ENCODE results near the gene KIF3A.

KIF3A gene

DNA sequence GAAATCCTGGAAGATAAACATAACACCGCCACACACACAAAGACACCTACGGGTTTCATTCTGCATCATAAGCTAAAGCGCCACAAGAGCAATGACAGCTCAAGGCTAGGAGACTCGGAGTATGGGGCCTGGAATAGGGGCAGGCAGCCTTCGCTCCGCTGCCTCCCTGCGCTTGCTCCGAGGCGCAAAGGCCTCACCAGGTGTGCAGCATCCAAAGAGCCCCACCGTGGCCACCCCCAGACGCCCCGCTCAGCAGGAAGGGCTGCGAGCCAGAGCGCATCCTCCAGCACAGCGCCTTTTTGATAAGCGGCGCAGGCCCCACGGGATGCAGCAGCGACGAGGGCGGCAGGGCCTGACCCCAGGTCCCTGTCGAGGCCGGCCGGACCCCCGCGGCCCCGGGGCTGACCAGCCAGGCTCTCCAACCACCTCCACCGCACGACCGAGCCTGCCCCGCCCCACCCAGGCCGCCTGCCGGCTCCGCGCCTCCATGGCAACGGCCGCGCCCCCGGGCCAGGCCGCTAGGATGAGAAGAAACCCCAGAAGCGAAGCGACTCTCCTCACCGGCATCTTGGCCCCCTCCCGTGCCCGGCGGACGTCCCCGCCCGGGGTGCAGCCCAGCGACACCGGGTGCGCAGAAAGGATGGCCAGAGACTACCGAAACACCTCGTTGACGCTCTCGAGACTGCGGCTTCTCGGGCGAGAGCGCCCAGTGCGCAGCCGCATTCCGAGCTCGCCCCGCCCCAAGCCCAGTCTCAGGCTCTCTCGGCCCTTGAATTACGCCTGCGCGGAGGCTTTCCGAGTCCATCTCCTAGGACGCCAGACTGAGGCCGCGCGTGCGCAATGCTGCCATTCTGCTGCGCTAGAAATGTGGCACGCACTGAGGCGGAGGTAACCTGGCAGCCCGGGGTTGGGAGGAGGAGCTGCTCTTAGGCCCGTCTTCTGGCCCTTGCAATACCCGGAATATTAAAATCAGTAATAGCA, at the start of gene KIF3A:
TSS of gene KIF3A (minus strand) at position 694 of the 981 bp plus-strand sequence. CDS start at position 567, 127 bp downstream.
- DNase-seq = peak; percentile 96

DNA sequence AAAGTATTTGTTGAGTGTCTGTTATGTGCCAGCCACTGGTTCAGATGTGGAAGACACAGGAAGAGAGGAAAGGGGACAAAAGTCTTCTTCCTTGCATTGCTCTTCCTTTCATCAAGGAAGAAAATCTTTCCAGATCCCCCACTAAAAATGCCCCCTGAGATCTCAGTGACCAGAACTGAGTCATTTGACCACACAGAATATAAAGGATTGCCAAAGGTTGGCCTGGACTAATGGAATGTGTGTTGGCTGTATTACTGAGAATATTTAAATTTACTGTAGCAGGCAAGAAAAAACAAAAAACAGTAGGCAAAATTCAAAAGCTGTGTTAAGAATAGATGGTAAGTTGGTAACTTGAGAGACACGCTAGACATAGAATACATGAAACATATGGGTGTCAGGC, 49.7 kb upstream of the KIF3A start:
- DNase-seq = peak; percentile 78

DNA sequence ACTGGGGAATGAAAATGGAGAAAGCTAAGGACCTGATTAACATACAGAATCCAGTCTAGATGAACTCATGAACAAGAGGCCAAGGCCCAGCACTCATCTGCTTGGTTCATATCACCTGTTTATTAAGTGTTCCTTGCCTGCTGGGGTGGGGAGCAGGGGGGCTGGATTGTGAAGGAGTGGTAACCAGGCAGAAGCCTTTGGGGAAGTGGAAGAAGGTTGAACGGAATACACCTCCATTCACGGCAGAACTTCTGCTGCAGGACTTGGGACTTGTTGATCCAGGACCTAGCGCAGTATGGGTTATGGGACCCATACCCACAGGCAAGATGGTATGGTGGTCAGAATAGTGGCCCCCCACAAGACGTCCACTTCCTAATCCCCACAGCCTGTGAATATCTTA, 48.5 kb upstream of the KIF3A start:
- no peak for DNase-seq

DNA sequence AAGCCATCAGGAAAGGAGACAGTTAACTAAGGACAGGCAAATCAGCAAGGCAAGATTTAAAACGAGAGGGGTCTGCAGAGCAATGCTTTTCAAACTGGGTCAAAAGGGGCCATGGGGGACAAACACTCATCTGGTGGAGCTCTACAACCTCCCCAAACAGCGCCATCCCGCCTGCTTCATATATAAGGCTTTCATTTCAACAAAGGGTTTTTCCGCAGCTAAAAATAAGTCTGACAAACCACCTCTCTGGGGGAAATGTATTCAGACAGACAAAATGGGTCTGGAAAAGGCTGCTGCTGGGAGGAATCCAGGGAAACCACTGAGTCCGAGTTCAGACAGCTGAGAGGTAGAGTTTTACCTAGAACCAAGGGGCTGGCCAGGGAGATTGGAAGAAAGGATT, 48.0 kb upstream of the KIF3A start:
- peak; percentile 60 for DNase-seq

DNA sequence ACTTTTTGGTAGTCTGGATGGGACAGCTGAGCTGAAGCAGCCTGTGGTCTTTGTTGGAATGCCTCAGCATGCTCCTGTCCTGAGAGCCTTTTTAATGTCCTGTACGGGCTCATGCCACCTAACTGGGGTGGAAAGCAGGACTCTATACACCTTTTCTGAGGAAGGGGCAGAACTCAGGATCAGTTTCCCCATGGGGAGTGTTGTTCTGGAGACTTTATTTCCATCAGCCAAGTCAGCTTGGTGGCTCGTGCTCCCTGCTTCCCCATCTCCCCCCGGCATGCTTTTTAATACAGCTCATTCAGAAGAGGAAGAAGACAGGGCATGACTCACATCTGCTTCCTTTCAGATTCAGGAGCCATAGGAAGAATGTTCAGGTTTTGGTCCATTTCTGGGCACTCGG, 44.8 kb upstream of the KIF3A start:
- DNase-seq = peak; percentile 70

DNA sequence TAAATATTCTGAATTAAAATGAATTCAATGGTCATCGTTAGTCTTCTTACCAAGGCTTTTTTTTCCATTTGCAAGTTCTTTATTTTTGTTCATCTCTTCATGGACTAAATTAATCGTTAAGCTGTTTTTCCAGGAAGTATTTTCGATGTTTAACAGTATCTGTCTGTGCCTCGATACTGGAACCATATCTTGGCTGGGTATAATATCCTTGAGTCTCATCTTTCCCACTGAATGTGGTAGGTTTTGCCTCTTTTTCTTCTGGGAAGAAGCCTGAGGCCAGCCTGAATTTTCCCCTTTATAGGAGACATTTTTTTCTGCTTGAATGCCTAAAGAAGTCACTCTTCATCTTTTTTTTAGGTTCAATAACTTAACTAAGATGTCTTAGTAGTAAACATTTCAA, 43.7 kb upstream of the KIF3A start:
- DNase-seq = no peak

DNA sequence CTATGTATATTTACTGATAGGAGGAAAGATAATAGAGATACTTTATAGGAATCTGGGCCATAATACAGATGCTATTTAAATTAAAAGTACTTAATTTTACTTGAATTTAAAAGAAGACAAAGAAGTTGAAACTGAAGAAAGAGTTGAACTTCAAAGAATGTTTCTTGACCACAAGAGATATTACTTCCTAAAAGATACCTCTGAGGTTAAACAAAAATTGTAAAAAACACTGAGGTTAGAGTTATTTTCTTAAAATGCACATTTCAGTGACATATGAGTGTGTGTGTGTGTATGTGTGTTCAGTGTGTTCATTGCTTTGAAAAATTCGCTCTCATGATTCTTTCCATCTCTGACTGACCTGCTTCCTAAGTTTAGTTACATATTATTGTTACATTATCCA, 43.2 kb upstream of the KIF3A start:
- DNase-seq = no peak

DNA sequence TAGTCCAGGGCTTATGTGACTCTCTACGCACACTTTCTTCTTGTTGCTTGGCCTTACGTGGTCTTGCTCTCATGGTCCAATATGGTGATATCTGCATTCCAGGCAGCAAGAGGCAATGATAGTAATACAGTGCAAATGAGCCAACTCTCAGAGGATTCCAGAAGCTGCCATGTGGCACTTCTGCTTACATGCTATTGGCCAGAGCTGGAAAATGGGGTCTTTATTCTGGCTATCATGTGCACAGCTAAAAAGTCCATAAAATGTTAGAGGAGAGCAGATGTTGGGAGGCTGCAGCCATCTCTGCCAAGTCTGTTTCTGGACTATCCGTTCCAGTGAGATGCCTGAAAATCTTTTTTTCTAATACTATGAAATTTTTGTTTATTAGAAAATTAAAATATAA, 42.6 kb upstream of the KIF3A start:
- DNase-seq = no peak

DNA sequence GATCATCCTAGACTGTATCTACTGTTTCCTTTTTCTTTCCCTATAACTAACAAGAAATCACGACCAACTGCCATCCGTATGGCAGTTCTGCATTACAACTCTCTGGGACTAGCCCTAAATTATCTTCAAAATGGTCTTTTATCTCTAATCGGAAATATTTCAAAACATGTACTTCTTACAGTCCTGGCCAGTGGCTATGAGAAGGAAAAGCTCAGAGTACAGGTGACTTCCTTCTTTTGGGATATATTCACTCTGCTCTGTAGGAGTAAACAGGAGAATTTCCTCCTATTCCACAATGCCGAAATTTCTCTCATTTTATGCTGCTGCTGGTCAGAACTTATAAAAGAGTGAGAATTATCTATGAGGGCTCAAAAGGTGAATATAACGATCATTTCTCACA, 41.5 kb upstream of the KIF3A start:
- DNase-seq = no peak

DNA sequence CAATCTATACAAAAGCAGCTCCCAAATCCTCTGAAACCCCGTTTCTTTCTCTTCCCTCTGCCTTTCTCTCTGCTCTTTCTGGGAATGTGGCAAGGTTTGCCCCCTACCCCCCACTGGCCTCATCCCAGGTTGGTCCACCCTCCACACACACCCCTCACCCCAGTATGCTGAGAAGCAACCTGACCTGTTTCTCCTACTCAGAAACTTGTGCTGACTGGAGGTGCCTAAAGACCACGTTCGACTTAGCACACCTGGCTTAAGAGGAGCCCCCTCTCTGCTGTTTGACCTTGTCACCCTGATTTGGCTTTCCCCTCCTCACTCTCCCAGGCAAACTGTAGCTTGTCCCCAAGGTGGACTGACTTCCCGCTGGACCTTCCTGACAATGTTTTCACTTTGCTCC, 40.8 kb upstream of the KIF3A start:
- DNase-seq = no peak

DNA sequence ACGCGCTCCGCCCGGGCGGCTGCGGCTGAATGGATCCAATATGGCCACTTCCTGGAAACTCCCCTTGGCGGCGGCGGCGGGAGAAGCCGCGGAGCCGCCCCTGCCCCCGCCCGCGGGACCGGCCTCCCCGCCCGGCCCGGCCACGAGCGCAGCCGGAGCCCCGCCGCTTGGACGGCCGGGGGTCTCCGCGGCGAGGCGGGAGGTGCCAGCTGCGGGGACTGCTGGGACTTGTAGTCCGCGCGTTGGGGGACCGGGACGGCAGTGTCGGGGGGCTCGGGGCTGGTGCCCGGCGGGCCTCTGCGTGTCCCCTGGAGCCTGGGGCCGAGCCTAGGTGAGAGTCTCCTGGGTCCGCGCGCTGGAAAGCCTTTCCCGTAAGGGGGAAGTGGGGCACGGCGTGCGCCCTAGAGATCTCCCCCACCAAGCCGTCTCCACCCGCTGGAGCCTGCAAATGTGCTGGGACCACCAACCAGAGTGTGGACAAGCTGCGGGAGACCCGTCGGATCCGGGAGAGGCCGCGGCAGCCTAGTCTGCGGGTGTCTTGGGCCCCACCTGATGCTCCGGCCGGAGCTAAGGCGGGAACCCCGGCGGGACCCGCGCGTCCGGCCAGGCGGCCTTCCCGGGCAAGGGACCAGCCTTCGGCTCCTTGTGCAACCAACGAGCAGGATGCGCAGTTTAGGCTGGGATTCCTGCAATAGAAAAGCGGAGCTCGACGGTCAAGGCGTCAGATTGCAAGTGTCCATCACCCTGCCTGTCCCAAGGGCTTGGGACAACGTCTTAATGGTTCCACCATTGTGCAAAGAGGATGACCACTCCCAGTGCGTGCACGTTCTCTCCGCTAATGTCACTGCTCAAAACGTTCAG, 40.1 kb upstream of the KIF3A start, which contains the start of gene SEPTIN8:
TSS of gene SEPTIN8 (minus strand) at position 31 of the 861 bp plus-strand sequence. CDS start 102 bp downstream, outside the sequence.
- DNase-seq = peak; percentile 44

DNA sequence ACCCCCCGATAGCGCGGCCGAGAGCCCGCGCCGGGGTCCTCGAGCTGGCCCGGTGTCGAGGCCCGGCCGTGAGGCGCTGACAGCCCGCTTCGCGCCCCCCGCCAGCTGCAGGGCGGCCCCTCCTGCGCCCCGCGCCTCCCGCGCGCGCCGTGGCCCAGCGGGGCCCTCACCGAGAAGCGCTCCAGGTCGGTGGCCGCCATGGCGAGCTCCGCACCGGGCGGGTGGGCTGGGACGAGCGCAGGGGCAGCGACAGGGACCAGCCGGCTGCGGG, 39.5 kb upstream of the KIF3A start:
- no peak for DNase-seq

DNA sequence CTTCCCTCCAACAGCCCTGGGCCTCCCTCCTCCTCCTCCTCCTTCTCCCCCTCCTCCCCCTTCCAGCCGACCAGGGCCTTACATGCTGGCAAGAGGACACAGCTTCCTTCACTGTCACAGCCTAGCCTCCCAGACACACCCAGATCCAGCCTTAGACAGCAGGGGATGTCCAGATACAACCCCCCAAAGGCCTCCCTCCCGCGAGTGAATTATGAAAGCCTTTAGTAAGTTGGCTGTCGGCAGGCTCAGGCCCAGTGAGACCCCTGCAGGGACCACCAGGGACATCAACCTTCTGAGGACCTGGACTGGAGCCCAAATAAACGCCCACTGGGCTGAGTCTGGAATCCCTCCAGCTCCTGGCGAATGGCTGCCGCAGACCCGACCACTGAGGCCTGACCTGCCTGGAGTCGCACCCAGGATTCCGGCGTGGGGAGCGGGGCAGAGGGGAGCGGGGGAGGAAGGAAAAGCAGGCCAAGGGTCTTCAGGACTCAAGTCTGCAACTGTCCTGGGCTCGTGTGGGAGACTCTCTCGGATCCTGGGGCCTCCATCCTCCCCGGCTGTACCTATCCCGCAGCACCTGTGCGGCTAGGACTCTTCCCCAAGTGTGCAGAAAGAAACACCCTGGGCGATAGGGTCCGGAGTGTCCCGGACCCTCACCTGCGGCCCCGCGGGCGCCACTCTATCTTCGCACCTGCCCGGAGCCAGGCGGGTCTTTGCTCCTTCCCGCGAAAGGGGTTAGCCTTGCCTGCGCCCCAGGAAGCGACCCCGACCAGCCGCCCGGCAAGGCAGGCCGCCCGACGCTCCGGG, 39.0 kb upstream of the KIF3A start:
- peak; percentile 39 for DNase-seq

DNA sequence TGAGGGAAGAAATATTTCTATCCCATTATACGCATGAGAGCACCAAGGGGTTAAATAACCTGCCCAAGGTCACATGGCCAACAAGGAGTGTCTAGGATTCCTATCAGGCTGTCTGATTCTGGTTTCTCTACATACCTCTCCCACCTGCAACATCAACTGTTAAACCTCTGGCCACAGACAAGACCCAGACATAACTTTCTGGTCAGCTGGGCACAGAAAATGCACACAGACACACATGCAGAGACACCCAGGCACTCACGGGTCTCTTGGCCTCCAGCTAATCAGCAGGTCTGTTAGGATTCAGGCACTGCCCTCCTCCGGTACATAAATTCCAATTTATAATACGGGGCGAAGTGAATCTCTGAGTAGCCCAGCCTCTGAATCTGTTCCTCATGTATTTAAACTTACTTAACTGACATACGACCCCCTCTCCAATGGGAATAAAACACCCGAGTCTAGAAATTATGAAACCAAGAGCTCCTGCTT, 38.2 kb upstream of the KIF3A start:
- no peak for DNase-seq

DNA sequence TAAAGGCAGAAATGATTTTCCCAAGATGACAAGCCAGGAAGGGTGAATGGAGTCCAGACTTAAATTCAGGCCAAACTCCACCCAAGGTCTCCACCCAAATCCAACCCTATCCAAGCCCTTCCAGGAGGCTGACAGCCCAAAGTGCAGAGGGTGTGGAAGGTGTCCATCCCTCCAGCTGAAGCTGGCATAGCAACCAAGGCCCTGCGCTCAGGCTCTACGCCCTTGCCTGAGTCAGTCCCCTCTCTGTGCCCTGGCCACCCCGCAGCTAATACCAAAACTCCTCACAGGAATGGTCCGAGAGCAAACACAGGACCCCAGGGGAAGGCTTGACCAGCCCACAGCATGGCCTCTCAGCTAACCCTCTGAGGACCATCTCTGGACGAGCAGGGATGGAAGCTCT, 37.5 kb upstream of the KIF3A start:
- DNase-seq = no peak

DNA sequence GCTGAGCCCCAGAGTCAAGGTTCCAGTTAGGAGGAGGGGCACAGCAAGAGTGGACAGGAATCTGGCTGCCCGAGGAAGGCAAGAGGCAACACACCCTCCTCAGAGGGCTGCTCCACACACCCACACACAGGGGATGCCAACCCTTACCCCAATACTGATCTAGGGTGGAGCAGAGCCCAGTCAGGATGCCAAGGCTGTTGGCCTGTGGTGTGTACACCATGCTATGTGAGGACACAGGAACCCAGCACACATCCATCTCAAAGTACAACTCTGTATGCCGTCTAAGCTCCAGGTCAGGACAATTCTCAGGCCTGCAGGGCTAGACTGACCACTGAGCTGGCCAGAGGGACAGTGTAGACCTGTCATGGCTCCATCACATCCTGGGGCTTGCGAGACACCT, 37.1 kb upstream of the KIF3A start:
- DNase-seq = no peak

DNA sequence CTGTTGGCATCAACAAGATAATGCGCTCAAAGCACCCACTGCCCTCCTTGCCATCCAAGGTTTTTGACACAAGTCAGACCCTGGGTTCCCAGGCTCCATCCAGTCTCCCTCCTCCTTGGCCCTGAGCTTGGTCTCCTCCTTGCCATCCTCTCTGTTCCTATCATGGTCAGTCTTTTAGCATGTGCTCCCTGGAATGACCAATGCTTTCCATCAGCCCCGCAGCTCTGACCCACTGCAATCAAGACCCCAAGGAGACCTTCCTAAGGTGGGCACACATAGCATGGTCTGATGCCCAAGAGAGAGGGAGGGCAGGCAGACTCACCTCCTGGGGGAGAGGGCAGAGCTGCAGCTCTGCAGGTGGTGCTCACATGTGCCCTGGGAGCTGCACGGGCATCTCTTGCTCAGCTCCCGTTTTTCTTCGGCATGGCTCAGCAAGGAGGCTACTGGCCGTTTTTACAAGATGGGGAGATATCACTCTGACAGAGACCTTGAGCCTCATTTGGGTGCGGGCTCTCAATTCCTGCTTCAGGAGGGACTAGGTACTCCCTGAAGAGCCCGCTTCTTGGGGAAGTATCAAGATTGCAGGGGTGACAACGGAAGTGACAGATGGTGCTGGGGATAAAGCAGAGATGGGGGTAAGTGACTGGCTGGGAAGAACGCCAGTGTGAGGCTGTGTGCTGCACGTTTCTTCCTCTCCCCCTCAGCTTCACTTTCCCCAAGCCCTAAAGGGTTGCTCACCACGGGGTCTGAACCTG, 36.4 kb upstream of the KIF3A start:
- no peak for DNase-seq

DNA sequence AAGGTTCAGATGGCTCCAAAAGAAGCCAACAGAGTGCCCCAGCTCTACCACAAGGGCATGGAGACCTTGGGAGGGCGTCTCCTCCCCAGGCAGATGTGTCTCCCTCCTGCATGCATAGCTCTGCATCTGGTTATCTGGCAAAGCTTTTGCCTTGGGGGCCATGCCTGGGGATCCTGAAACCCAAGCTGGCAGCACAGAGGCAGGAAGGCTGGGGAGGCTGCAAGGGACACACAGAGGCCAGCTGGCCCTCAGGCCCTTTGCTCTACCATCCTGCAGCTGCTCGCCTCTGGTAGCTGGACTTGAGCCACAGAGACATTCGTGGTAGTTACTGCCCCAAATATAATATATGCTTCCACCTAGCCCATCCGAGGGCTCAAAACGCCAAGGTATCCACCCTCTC, 35.8 kb upstream of the KIF3A start:
- DNase-seq = no peak

DNA sequence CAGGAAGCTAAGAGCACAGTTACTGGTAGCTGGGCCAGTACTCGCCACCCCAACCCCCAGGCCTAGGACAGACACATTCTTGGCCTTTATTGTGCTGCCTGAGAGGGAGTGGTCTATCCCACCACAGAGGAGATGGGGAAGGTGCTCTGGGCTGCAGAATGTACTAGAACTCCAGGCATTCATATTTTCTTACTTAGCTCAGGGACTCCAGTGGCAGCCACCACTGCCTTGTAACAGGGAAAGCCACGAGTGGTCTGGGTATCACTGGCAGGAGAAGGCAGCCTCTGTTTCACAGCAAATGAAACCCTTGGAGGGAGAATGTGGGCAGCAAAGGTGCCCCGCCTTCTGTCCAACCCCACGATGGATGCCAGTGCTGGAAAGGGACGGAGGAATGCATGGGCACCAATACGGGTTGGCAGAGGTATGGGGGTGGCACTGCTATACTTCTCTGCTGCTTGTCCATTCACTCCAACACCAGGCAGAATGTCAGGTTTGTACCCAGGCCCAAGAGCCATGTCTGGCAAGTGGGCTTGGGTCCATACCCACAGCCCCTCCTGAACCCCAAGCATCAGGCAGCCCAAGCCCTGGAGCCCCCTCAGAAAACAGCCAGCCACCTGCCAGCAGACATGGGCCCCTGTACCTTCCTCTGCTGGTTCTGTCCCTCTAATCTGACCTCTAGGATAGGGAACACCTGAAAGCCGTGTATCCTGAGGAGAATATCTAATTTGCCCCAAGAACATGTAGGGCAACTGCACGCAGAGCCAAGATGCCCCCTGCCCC, 35.1 kb upstream of the KIF3A start:
- no peak for DNase-seq

DNA sequence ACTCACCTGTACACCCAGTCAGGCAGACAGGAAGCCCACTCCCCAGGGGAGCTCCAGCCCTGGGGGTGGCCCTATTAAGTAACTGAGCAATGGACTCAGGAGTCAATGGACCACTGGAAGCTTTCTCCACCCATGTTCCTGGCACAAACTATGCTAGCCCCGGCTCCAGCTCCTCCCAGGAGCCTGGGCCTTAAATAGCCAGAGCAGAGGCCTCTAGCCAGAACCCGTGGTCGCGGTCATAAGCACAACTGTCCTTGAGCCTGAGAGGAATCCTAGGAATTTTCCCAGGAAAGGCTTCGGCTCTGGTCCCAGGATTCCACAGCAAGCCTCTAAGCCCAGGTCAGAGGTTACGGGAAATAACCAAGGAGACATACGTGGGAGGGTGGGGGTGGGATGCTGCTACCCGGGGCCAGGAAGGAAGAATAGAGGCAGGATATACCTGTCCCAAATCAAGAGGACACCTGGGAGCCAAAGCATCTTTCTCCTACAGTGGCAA, 34.2 kb upstream of the KIF3A start:
- DNase-seq = peak; percentile 65
